Activated naive CD8-positive, alpha-beta T cell (primary cell): ENCODE results near the gene PROM1.

Experiments used
- H3K27ac Mint-ChIP-seq: one replicate; pipeline ENCODE4 v1.8.0; 2021; ENCODE audit warnings: mixed read lengths
- H3K27me3 Mint-ChIP-seq: one replicate; pipeline ENCODE4 v1.8.0; 2021; ENCODE audit warnings: mixed read lengths
- H3K36me3 Mint-ChIP-seq: one replicate; pipeline ENCODE4 v1.8.0; 2021; ENCODE audit warnings: mixed read lengths
- H3K4me1 Mint-ChIP-seq: one replicate; pipeline ENCODE4 v1.8.0; 2021; ENCODE audit warnings: low read depth, mixed read lengths
- H3K4me3 Mint-ChIP-seq: one replicate; pipeline ENCODE4 v1.8.0; 2021; ENCODE audit warnings: mild to moderate bottlenecking, mixed read lengths
- H3K9me3 Mint-ChIP-seq: one replicate; pipeline ENCODE4 v1.8.0; 2021; ENCODE audit warnings: low read depth, mixed read lengths

The PROM1 gene

DNA sequence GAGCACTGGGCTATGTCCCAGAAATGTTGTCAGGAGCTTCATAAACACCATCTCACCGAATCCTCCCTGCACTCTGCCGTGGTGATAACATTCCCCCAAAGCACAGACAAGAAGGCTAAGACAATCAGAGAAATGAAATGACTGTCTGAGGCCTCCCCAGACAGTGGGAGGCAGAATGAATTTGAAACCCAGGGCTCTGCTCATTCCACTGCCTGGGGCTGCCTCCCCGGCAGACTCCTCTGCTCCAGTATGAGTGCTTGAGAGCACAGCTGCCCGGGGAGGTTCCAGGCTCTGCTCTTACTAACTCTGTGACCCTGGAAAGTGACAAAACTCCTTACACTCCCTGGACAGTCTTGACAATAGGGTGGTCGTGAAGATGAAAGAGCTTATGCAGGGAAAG lies 154.9 kb downstream of the PROM1 start:
- Mint-ChIP-seq H3K27me3 (peaks cover 3% of the 10 kb centered on the region), H3K4me1 (peaks cover 6% of the 10 kb centered on the region), H3K9me3 (no peaks in the 10 kb centered on the region), H3K4me3 (no peak overlapping the region), H3K27ac (no peak overlapping the region), H3K36me3 (no peaks in the 10 kb centered on the region)

GRCh38 chr4:15926486-15926885 lies 157.3 kb downstream of the PROM1 start:
- Mint-ChIP-seq H3K9me3 (no peaks in the 10 kb centered on the region), H3K27ac (no peak overlapping the region), H3K36me3 (no peaks in the 10 kb centered on the region), H3K4me3 (no peak overlapping the region), H3K27me3 (no peaks in the 10 kb centered on the region), H3K4me1 (peaks cover 6% of the 10 kb centered on the region)

GRCh38 chr4:15925830-15926229 lies 158.0 kb downstream of the PROM1 start:
- H3K4me3 Mint-ChIP-seq = no peak overlapping the region
- peaks cover 6% of the 10 kb centered on the region for H3K4me1 Mint-ChIP-seq
- H3K27me3 Mint-ChIP-seq = no peaks in the 10 kb centered on the region
- no peaks in the 10 kb centered on the region for H3K9me3 Mint-ChIP-seq
- no peaks in the 10 kb centered on the region for H3K36me3 Mint-ChIP-seq
- no peak overlapping the region for H3K27ac Mint-ChIP-seq

DNA sequence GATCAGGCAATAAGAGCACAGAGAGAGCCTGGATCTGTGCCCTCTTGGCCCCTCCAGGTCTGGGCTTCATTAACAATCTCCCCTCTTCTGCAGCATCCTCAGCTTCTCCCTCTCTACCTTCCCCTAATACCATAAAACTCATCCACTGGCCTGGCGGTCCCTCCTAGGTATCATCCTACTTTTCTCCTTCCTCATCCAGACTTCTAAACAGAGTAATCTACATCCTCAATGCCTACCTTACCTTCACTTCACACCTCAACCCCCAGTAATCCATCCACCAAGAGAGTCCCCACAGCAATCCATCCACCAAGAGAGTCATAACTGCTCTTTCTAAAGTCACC lies 162.3 kb downstream of the PROM1 start:
- Mint-ChIP-seq H3K4me3 (no peak overlapping the region), H3K9me3 (no peaks in the 10 kb centered on the region), H3K4me1 (no peaks in the 10 kb centered on the region), H3K27ac (no peak overlapping the region), H3K27me3 (peaks cover 4% of the 10 kb centered on the region), H3K36me3 (no peaks in the 10 kb centered on the region)

DNA sequence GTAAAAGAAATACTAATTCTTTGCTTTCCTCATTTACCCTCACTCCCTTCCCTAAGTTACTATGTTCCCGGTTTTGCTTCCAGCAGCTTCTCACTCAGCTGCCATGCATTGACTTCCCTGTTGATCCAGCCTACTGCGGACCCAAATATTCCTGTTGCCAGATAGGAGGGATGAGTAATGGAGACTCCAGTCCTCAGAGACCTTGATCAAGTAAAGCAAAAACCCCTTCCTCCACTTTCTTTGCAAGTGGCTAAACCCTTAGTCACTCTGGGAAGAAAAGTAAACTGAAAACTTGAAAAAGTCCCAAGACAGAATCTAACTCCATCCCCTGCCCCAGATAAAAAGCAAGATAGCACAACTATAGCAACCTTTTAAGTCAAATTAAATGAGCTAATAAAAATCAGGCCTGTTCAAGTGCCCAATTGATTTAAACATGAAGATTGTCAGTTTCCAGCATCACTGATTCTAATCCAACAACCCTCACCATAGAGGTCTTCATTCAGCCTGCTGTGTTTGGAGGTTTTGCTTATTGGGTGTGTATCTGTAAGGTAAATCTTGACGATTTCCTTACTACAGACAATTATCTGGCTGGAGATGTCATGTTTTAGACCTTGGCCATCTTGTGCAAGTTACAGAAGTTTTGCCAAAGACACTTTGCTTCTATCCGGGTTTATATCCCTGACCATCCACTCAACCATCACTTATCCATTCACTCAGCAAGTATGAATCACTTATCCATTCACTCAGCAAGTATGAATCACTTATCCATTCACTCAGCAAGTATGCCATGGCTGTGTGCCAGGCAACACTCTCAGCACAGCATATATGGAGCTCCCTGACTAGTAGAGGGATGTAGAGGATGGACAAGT lies 162.9 kb downstream of the PROM1 start:
- peaks cover 2% of the 10 kb centered on the region for H3K36me3 Mint-ChIP-seq
- H3K27me3 Mint-ChIP-seq = peaks cover 4% of the 10 kb centered on the region
- no peak overlapping the region for H3K4me3 Mint-ChIP-seq
- H3K27ac Mint-ChIP-seq = no peak overlapping the region
- no peaks in the 10 kb centered on the region for H3K4me1 Mint-ChIP-seq
- peaks cover 2% of the 10 kb centered on the region for H3K9me3 Mint-ChIP-seq

DNA sequence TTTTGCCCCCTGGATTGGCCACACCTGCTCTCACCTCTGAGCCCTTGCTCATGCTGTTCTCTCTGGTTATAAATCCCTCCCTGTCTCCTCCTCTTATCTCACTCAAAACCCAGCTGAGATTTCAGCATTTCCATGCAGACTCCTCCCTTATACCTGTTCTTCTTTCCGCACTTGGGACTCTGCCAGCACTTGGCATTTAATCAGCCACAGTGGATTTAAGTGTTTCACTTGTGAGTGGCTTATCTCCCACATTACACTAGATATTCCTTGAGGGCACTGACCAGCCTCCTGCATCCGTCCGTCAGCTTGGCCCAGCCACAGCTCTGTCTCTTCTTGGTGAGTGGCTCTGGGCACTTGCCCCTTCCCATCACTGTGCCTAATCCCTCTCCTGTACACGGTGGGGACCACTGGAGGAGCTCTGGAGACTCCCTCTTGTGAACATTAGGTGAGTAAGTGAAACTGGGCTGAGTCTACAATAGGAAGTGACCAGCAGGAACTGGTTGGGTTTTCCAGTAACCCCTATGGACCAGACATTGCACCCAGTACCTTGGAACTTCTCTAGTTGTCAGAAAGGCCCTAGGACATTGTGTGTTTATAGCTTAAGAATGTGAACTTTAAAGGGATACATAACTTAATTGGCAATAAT lies 165.2 kb downstream of the PROM1 start:
- no peaks in the 10 kb centered on the region for H3K4me1 Mint-ChIP-seq
- no peak overlapping the region for H3K4me3 Mint-ChIP-seq
- peaks cover 5% of the 10 kb centered on the region for H3K9me3 Mint-ChIP-seq
- H3K27me3 Mint-ChIP-seq = peaks cover 4% of the 10 kb centered on the region
- H3K27ac Mint-ChIP-seq = no peak overlapping the region
- H3K36me3 Mint-ChIP-seq = peaks cover 5% of the 10 kb centered on the region
